GM13977 (cell line): ENCODE data around the gene GARNL3.

Experiments used
- DNase-seq: peaks from one replicate; pipeline ENCODE4 v3.0.0; 2012; ENCODE audit warnings: low spot score
- CTCF ChIP-seq: IDR thresholded peaks from 2 replicates; pipeline ENCODE4 v1.5.1; 2012; ENCODE audit warnings: mild to moderate bottlenecking, control low read depth; ENCODE audit not compliant: insufficient read depth; ENCODE audit errors: extremely low read depth, missing control alignments
- in situ Hi-C: fragments of 300-500 bp; cut with MboI; formaldehyde crosslinking; loops from one replicate; pipeline ENCODE4 v1.12.0; 2022; ENCODE audit warnings: low sequenced_read_pairs, low pct_unique_long_range_greater_than_20kb, mixed read lengths, inconsistent platforms; ENCODE audit not compliant: unreplicated experiment

The GARNL3 gene

GRCh38 chr9:127389381-127390247 lies 125.0 kb downstream of the GARNL3 start:
- DNase-seq, result no peak
- in situ Hi-C loops, result no loop called here
- TF ChIP-seq CTCF, result no peak

GRCh38 chr9:127390248-127390545 lies 125.6 kb downstream of the GARNL3 start:
- in situ Hi-C loops, result no loop called here
- no peak for DNase-seq
- no peak for TF ChIP-seq CTCF

GRCh38 chr9:127390563-127390962 lies 126.0 kb downstream of the GARNL3 start:
- TF ChIP-seq CTCF, result no peak
- no peak for DNase-seq

GRCh38 chr9:127392166-127392565 lies 127.6 kb downstream of the GARNL3 start:
- no peak for DNase-seq
- in situ Hi-C loops, result no loop called here
- TF ChIP-seq CTCF, result no peak

More at GRCh38 chr9:127390563-127390962, 126.0 kb downstream of the GARNL3 start:
- in situ Hi-C loops, result no loop called here

- no peak for DNase-seq
- in situ Hi-C loops, result no loop called here
- TF ChIP-seq CTCF, result no peak
Measured at GRCh38 chr9:127392976-127393375, 128.4 kb downstream of the GARNL3 start.

- no peak for DNase-seq
- in situ Hi-C loops, result no loop called here
- TF ChIP-seq CTCF, result no peak
Measured at GRCh38 chr9:127393645-127394044, 129.1 kb downstream of the GARNL3 start.
